Measurements from ENCODE around the gene DVL2.
A peak's percentile ranks its signal among the peaks of the same experiment; 100 is the strongest.

The DVL2 gene

DNA sequence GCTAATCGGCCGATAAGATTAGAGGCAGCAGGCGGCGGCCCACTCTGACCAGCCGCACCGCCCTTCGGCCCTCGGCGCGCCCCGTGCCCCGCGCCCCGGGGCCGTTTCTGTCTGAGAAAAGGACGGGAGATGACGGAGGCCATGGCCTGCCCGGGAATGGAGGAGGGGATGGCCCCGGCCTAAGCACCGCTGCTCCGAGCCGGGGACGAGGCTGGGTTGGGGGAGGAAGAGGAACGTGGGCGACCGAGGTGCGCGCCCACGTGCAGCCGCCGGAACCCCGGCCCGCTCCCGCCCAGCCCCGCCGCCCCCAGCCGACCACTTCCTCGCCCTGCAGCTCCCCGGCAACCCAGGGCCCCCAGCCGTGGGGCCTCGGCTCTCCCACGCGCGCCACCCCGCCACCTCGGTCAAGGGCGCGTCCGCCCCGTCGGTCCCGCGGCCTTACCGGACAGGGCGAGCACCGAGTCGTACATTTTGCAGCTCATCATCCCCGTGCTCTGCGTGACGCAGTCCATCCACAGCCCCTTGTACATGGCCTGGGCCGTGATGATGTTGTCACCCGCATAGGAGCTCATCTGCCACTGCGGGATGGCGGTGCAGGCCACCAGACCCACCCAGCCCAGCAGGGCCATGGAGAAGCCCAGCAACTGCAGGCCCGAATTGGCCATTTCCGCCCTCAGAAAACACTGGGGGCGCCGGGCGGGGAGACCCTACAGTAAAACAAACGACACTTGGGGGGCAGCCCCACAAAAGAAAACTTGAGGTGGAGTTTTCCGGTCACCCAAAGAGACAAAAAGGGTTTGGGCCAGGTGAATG lies 27.3 kb upstream of the DVL2 start:
- no peak for DNase-seq (ENCODE audit: low read depth)
- TF ChIP-seq, protein P1, sequence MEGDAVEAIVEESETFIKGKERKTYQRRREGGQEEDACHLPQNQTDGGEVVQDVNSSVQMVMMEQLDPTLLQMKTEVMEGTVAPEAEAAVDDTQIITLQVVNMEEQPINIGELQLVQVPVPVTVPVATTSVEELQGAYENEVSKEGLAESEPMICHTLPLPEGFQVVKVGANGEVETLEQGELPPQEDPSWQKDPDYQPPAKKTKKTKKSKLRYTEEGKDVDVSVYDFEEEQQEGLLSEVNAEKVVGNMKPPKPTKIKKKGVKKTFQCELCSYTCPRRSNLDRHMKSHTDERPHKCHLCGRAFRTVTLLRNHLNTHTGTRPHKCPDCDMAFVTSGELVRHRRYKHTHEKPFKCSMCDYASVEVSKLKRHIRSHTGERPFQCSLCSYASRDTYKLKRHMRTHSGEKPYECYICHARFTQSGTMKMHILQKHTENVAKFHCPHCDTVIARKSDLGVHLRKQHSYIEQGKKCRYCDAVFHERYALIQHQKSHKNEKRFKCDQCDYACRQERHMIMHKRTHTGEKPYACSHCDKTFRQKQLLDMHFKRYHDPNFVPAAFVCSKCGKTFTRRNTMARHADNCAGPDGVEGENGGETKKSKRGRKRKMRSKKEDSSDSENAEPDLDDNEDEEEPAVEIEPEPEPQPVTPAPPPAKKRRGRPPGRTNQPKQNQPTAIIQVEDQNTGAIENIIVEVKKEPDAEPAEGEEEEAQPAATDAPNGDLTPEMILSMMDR (IDR thresholded peaks at IDR 0.05; ENCODE audit: control insufficient read depth, extremely low read depth, insufficient read depth): no peak
- peak overlapping the region; percentile 96 for H3K4me3 ChIP-seq (ENCODE audit: low read depth, low read length)

DNA sequence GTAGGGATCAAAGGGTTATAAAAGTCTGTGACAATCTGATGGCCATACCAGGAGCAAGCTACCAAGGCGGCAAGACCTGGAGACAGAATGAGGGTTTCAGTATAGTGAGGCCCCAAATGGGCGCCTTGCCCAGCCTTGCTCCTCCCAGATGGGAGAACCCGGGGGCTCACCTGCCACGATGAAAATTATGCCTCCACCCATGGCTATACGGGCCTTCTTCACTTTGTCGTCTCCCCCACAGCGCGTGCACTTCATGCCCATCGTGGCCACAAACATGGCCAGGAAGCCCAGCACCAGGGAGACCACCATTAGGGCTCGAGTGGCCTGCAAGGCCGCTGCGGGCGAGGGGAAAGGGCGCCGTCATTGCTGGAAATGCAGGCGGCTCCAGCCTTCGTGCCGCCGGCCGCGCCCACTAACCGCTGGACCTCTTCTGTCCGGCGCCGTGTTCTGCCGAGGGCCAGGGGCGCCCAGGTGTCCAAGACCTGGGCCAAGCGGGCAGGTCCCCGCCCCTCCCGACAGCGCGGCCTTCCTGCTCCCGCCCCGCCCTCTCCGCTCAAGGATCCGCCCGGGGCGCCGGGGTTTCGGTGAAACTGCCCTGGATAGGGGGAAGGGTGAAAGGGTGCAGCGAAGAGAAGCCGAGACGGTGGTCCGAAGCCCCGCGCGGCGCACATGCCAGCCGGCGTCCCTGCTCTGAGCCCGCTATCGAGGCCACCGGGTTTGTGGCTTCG lies 26.5 kb upstream of the DVL2 start:
- peak overlapping the region; percentile 96 for H3K4me3 ChIP-seq (ENCODE audit: low read depth, low read length)
- no peak for DNase-seq (ENCODE audit: low read depth)
- TF ChIP-seq, protein P1 (IDR thresholded peaks at IDR 0.05; ENCODE audit: control insufficient read depth, extremely low read depth, insufficient read depth): no peak

DNA sequence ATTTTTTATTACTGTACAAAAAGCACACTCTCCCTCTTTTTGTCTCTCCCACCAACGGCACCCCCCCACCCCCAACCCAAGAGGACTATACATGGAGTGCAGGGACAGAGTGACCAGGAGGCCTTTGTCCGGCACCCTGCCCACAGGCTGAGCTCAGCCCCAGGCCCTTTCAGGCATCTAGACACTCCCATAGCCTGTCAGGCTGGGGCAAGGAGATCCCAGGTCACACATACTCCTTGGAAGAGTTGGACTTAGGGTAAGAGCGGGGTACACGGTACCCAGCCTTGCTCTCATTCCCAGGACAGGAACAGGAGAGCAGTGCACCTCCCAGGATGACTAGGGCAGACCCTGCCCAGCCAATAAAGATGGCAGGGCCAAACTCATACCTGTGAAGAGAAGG lies 25.8 kb upstream of the DVL2 start:
- TF ChIP-seq, protein P1 (IDR thresholded peaks at IDR 0.05; ENCODE audit: control insufficient read depth, extremely low read depth, insufficient read depth): no peak
- peak overlapping the region; percentile 96 for H3K4me3 ChIP-seq (ENCODE audit: low read depth, low read length)
- no peak for DNase-seq (ENCODE audit: low read depth)

DNA sequence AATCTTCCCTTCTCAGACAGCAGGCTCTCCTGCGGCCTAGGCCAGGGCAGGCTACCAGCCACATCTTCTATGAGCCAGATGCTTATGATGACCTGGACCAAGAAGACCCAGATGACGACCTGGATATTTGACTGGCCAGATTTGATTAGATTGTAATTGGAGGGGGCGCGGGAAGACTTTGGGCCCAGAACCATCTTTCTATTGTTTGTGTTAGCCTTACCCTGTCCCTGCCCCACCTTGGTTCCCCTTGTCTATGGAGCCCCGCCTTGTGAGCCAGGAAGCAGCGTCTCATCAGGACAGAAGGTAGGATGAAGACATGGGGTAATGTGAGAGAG lies 25.2 kb upstream of the DVL2 start:
- DNase-seq (ENCODE audit: low read depth): no peak
- no peak overlapping the region for H3K4me3 ChIP-seq (ENCODE audit: low read depth, low read length)
- TF ChIP-seq, protein P1 (IDR thresholded peaks at IDR 0.05; ENCODE audit: control insufficient read depth, extremely low read depth, insufficient read depth): no peak

DNA sequence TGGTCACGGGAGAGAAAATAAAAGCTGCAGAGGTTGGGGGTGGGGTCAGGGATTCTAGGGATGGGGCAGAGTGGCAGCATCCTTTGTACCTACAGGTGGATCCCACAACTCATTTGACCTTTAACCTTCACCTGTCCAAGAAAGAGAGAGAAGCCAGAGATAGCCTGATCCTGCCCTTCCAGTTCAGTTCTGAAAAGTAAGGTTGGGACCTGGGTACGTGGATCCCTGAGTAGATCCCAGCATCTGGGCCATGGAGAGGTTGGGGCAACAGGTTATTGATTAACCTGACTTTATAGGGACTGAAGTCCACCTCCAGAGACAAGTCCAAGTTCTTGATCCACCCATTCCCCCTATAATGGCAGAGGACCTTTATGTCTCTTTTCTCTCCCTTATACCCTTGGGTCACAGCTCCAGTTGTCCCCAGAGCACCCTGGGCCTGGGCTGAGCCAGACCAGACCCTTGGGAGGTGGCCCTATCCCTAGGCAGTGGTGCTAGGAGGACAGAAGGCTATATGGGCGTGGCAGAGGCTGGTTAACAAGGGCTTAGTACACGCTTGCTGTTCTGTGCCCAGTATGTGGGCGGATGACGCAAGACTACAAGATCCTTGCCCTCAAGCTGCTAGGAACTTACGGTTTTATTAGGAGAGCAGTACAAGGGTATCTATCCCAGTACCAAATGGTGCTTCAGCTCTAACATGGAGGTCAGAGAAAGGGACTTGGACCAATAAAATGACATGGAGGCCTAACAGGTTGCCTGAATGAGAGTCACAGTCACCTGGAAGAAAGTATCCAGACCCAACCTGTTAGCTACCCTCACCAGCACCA lies 24.6 kb upstream of the DVL2 start:
- no peak overlapping the region for H3K4me3 ChIP-seq (ENCODE audit: low read depth, low read length)
- TF ChIP-seq, protein P1 (IDR thresholded peaks at IDR 0.05; ENCODE audit: control insufficient read depth, extremely low read depth, insufficient read depth): no peak
- no peak for DNase-seq (ENCODE audit: low read depth)

DNA sequence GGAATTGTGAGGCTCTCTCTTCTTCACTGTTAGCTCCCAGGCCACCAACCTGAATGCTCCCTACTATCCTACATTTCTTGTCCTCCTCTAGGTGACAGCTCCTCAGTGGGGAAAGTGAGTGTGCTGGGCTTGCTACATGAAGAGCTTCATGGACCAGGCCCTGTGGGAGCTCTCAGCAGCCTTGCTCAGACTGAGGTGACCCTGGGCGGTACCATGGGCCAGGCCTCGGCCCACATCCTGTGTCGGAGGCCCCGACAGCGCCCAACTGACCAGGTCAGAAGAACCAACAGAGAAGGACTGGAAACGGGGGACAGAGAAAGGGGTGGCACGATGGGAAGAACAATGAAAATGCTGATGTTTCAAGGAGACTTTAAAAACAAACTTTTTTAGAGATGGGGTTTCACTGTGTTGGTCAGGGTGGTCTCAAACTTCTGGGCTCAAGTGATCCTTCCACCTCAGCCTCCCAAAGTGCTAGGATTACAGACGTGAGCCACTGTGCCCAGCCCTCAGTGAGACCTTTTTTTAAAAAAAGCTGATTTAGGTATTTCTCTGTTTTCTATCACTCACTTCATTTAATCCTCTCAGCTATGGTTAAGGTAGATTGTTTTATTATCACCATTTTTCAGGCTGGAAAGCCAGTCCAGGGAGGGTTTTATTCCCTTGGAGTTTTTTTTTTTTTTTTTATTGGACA lies 22.6 kb upstream of the DVL2 start:
- TF ChIP-seq, protein P1 (IDR thresholded peaks at IDR 0.05; ENCODE audit: control insufficient read depth, extremely low read depth, insufficient read depth): no peak
- H3K4me3 ChIP-seq (ENCODE audit: low read depth, low read length): no peak overlapping the region
- no peak for DNase-seq (ENCODE audit: low read depth)

All from LNCaP clone FGC (cell line).